Ovary (tissue), 9 donors: ENCODE data around the gene NRCAM. TPM values are rescaled to one million over a fixed set of nuclear protein-coding genes. Genes with fewer than 3 reads are reported as not detected.

Experiments
- DNase-seq, 5 donors: peaks; one replicate each; pipeline ENCODE4 v3.0.0-alpha.2; 2019 to 2020
- H3K27ac ChIP-seq, 2 donors: fragments of 200-600 bp; one replicate each; pipeline versions ENCODE4 v1.5.1 to v1.8.0; 2019 to 2022
- H3K27me3 ChIP-seq: fragments of 200-600 bp; one replicate; pipeline ENCODE4 v1.8.0; 2022
- H3K36me3 ChIP-seq: fragments of 200-600 bp; sonication (generic); one replicate; pipeline ENCODE4 v1.5.1; 2019
- H3K4me1 ChIP-seq: one replicate; pipeline ENCODE4 v1.8.1; 2013; ENCODE audit warnings: mild to moderate bottlenecking, moderate library complexity; ENCODE audit not compliant: insufficient read depth
- H3K4me3 ChIP-seq: fragments of 200-600 bp; sonication (generic); one replicate; pipeline ENCODE4 v1.5.1; 2017
- H3K9me3 ChIP-seq, 2 donors: fragments of 200-600 bp in 1 of 2; sonication (generic) in 1 of 2; one replicate each; pipeline versions ENCODE4 v1.5.1 to v1.8.1; 2013 to 2019; ENCODE audit warnings: mild to moderate bottlenecking in 1 of 2, moderate library complexity in 1 of 2
- EP300 ChIP-seq: sonication (generic); formaldehyde crosslinking; IDR thresholded peaks from one replicate; pipeline ENCODE4 v1.6.1; 2017; ENCODE audit warnings: antibody characterized with exemption
- POLR2A ChIP-seq: fragments of 450-650 bp; IDR thresholded peaks from one replicate; pipeline ENCODE4 v1.6.1; 2017; ENCODE audit warnings: antibody characterized with exemption, mild to moderate bottlenecking, moderate library complexity
- WGBS, 3 donors: extraction: QIAGEN DNeasy Blood & Tissue Kit in 1 of 3; methylation state at CpG; one replicate each; pipeline versions ENCODE4 v1.1.5 to v1.1.7; 2013 to 2017; 5-methylcytosine and 5-hydroxymethylcytosine counted together
- intact Hi-C, 4 donors: fragments of 100-400 bp; cut with DNase I; formaldehyde crosslinking; loops; one replicate each; pipeline versions ENCODE4 v1.11.0 to v1.15.1; 2022 to 2023
- polyA plus RNA-seq, 2 donors: library from polyadenylated mRNA; stranded (reverse); fragments of 200-250 nt in 1 of 2; fragments of 350-450 nt in 1 of 2; fragmentation: Illumina TruSeq in 1 of 2; extraction: RNeasy Lipid Tissue Mini Kit (QIAGEN cat#74804) in 1 of 2; gene quantifications; one replicate each; pipeline ENCODE4 v1.2.3, GENCODE V29; 2013 to 2014
- total RNA-seq, 7 donors: library from RNA; depleted of rRNA in 2 of 7; stranded (reverse); fragments of >200 nt in 2 of 7; fragmentation: NEBNext Ultra II Directional in 3 of 7; extraction: Animal tissue kit (Norgen Biotek cat#: 25700) in 3 of 7; gene quantifications; one replicate each; pipeline versions ENCODE4 v1.1.0 to v1.2.4, GENCODE V29; 2016 to 2023
- TF ChIP-seq, protein P1 (sequence below), 3 donors: fragments of 450-650 bp in 2 of 3; fragments of 200-600 bp in 1 of 3; IDR thresholded peaks; one replicate each; pipeline versions ENCODE4 v1.5.1 to v1.8.0; 2016 to 2022; ENCODE audit warnings: antibody characterized with exemption in 3 of 3, mild to moderate bottlenecking in 1 of 3
- donor health status: DM: no; HTN: no; CAD: no; lungs with moderate emphysema.
- donor health status: DM: no; HTN: no; CAD: no.
- donor health status: Bipolar disorder and iron deficiency.
- donor health status: DM: yes; HTN: yes; CAD: no.
- donor health status: DM: no; HTN: no; CAD: no.
- donor health status: DM: yes; HTN: yes; CAD: no.

Gene NRCAM
- total and polyA plus RNA-seq, 9 donors, result 0.61 to 14.8 (median 2.8) TPM

GRCh38 chr7:108486291-108486966 is 30.2 kb upstream of the NRCAM start:
- 80 to 87% (median 82%) methylated on average over 5 of the region's 5 CpGs for WGBS, 3 donors
- Histone ChIP-seq H3K9me3 (no peaks in the 10 kb centered on the region), H3K36me3 (no peaks in the 10 kb centered on the region), H3K4me1 (no peaks in the 10 kb centered on the region), H3K27ac (no peak overlapping the region), H3K4me3 (no peak overlapping the region), H3K27me3 (no peaks in the 10 kb centered on the region)
- TF ChIP-seq EP300, result no peak
- TF ChIP-seq POLR2A, result no peak
- TF ChIP-seq, protein P1, sequence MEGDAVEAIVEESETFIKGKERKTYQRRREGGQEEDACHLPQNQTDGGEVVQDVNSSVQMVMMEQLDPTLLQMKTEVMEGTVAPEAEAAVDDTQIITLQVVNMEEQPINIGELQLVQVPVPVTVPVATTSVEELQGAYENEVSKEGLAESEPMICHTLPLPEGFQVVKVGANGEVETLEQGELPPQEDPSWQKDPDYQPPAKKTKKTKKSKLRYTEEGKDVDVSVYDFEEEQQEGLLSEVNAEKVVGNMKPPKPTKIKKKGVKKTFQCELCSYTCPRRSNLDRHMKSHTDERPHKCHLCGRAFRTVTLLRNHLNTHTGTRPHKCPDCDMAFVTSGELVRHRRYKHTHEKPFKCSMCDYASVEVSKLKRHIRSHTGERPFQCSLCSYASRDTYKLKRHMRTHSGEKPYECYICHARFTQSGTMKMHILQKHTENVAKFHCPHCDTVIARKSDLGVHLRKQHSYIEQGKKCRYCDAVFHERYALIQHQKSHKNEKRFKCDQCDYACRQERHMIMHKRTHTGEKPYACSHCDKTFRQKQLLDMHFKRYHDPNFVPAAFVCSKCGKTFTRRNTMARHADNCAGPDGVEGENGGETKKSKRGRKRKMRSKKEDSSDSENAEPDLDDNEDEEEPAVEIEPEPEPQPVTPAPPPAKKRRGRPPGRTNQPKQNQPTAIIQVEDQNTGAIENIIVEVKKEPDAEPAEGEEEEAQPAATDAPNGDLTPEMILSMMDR (IDR thresholded peaks at IDR 0.05), result no peak
- intact Hi-C loops, result no loop called here
- DNase-seq, result no peak

- intact Hi-C loops, result no loop called here
- Histone ChIP-seq H3K4me1 (no peaks in the 10 kb centered on the region), H3K9me3 (no peaks in the 10 kb centered on the region), H3K27me3 (no peaks in the 10 kb centered on the region), H3K36me3 (no peaks in the 10 kb centered on the region), H3K27ac (no peak overlapping the region), H3K4me3 (no peak overlapping the region)
- DNase-seq, result no peak
- WGBS, 3 donors, result 95 to 100% (median 95%) methylated on average over 1 of the region's 1 CpG
- TF ChIP-seq EP300 (no peak), POLR2A (no peak)
- TF ChIP-seq, protein P1 (IDR thresholded peaks at IDR 0.05), result no peak
Measured at GRCh38 chr7:108484137-108484536, 27.9 kb upstream of the NRCAM start.

GRCh38 chr7:108480311-108480710 is 24.1 kb upstream of the NRCAM start:
- Histone ChIP-seq H3K9me3 (no peaks in the 10 kb centered on the region), H3K4me3 (no peak overlapping the region), H3K27me3 (no peaks in the 10 kb centered on the region), H3K4me1 (no peaks in the 10 kb centered on the region), H3K27ac (no peak overlapping the region), H3K36me3 (no peaks in the 10 kb centered on the region)
- DNase-seq, result no peak
- TF ChIP-seq EP300 (no peak), POLR2A (no peak)
- TF ChIP-seq, protein P1 (IDR thresholded peaks at IDR 0.05), result no peak
- WGBS, 3 donors, result 90 to 97% (median 94%) methylated on average over 5 of the region's 5 CpGs
- intact Hi-C loops, result no loop called here

DNA sequence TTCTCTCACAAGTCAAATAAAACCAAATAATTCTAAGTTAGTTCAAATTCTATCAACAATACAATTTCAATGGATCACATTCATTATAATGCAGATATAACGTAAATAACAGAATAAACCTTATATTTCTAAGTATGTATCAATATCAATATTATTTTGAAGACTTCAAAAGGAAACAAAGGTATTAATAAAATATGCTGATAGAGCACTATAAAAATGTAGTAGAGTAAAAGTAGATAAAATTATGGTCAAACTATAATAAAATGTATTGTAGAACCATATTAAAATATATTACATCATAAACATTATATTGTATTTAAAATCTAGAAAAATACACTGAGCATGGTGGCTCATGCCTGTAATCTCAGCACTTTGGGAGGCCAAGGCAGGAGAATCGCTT is 23.5 kb upstream of the NRCAM start:
- Histone ChIP-seq H3K36me3 (no peaks in the 10 kb centered on the region), H3K27ac (no peak overlapping the region), H3K4me1 (no peaks in the 10 kb centered on the region), H3K9me3 (no peaks in the 10 kb centered on the region), H3K27me3 (no peaks in the 10 kb centered on the region), H3K4me3 (no peak overlapping the region)
- 92 to 97% (median 96%) methylated on average over 2 of the region's 2 CpGs for WGBS, 3 donors
- no peak for DNase-seq
- intact Hi-C loops, result no loop called here
- no peak for TF ChIP-seq EP300
- TF ChIP-seq POLR2A, result no peak
- TF ChIP-seq, protein P1 (IDR thresholded peaks at IDR 0.05), result no peak
